K562 (cell line): Measurements from ENCODE around the gene PPP1R10. TPM values are rescaled to one million over a fixed set of nuclear protein-coding genes. Genes with fewer than 3 reads are reported as not detected.

Experiments used
- ARID1B ChIP-seq: fragments of 450-650 bp; IDR thresholded peaks from 2 replicates; pipeline ENCODE4 v1.6.1; 2016; ENCODE audit warnings: antibody characterized with exemption, mild to moderate bottlenecking, inconsistent platforms
- DMBX1 ChIP-seq: fragments of 250-450 bp; sonication (Bioruptor Pico); IDR thresholded peaks from 2 replicates; pipeline ENCODE4 v1.8.0; 2022; ENCODE audit warnings: inconsistent platforms, mild to moderate bottlenecking, moderate library complexity, borderline replicate concordance
- ETV5 ChIP-seq: sonication (generic); formaldehyde crosslinking; IDR thresholded peaks from 2 replicates; pipeline ENCODE4 v1.4.0; 2020; ENCODE audit warnings: low read depth, mild to moderate bottlenecking, missing genetic modification reagents
- HLTF ChIP-seq: fragments of 450-650 bp; IDR thresholded peaks from 2 replicates; pipeline ENCODE4 v1.6.1; 2016
- SMAD3 ChIP-seq: fragments of 450-650 bp; formaldehyde crosslinking; conservative IDR thresholded peaks from 2 replicates; pipeline ENCODE4 v1.4.0; 2020; ENCODE audit warnings: mild to moderate bottlenecking
- U2AF1 ChIP-seq: fragments of 200-400 bp; formaldehyde crosslinking; optimal IDR thresholded peaks from 2 replicates; pipeline ENCODE3; 2017; ENCODE audit warnings: mild to moderate bottlenecking, low read depth, low read length, moderate library complexity
- polyA plus RNA-seq, 8 experiments: library from polyadenylated mRNA; depleted of rRNA in 4 of 8; stranded (reverse) in 5 of 8; unstranded in 3 of 8; fragments of >200 nt; fragmentation: Nextera tagmentation in 2 of 8; fragmentation: Illumina TruSeq in 1 of 8; extraction: Ambion mirVana in 2 of 8; extraction: Trizol in 1 of 8; gene quantifications; 2 replicates each; pipeline versions ENCODE4 v1.2.1 to v1.2.3, GENCODE V29; 2011 to 2014; ENCODE audit warnings: inconsistent platforms in 1 of 8, missing spikeins in 1 of 8
- total RNA-seq, 7 experiments: library from RNA; depleted of rRNA in 6 of 7; stranded (reverse); fragments of >200 nt in 6 of 7; fragmentation: Illumina TruSeq in 2 of 7; extraction: Trizol in 2 of 7; gene quantifications; 2 replicates each; pipeline versions ENCODE4 v1.2.1 to v1.2.3, GENCODE V29; 2011 to 2021; ENCODE audit warnings: low replicate concordance in 1 of 7
- TF ChIP-seq, protein P1 (sequence below): fragments of 450-650 bp; IDR thresholded peaks from 2 replicates; pipeline ENCODE4 v1.7.1; 2018; ENCODE audit warnings: mild to moderate bottlenecking, low read depth; ENCODE audit not compliant: partially characterized antibody
- TF ChIP-seq, protein P2 (sequence below): fragments of 250-450 bp; sonication (Bioruptor Pico); IDR thresholded peaks from 2 replicates; pipeline ENCODE4 v1.5.0; 2020; ENCODE audit warnings: mild to moderate bottlenecking, borderline replicate concordance

PPP1R10 gene
- total and polyA plus RNA-seq, 9 of the 15 experiments (the other 6 are each of a cell fraction or from before 2014, with no cell fraction given), result 14.1 to 65.5 (median 32.6) TPM

DNA sequence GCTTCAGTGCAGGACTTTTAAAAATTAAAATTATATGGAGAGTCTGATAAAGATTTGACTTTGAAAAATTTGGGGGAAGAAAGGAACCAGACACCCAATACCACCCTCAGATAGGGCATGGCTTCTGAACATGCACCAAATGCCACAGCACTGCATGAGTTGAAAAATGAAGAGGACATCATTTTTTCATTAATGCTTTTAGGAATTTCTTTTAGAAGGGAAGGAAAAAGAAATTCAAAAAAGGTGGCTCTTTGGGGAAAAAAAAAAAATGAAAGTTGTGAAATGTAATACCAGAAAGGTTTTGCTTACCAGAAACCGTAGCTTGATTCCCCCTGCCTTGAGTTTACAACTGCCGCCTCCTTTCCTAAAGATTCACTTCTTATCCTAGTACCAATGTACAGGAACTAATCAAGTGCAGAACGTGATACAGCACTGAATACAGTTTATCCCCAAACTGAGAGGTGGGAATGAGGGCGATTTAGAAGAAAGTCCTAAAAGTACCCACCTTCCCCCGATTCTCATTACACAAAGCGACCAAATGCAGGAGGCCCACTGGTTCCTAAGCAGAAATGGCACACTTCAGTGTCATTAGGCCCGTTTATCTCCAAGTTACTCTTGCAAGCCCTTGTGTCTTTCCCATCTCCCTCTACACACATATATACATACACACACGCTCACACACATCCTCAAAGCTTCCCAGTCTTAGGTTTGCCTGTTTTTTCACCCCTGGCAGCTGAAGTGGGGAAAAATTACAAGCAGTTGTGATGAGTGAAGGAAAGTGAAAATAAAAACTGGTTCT, 2.8 kb downstream of the PPP1R10 start (continued):
- TF ChIP-seq, protein P1, sequence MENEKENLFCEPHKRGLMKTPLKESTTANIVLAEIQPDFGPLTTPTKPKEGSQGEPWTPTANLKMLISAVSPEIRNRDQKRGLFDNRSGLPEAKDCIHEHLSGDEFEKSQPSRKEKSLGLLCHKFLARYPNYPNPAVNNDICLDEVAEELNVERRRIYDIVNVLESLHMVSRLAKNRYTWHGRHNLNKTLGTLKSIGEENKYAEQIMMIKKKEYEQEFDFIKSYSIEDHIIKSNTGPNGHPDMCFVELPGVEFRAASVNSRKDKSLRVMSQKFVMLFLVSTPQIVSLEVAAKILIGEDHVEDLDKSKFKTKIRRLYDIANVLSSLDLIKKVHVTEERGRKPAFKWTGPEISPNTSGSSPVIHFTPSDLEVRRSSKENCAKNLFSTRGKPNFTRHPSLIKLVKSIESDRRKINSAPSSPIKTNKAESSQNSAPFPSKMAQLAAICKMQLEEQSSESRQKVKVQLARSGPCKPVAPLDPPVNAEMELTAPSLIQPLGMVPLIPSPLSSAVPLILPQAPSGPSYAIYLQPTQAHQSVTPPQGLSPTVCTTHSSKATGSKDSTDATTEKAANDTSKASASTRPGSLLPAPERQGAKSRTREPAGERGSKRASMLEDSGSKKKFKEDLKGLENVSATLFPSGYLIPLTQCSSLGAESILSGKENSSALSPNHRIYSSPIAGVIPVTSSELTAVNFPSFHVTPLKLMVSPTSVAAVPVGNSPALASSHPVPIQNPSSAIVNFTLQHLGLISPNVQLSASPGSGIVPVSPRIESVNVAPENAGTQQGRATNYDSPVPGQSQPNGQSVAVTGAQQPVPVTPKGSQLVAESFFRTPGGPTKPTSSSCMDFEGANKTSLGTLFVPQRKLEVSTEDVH, result peak; percentile 68
- TF ChIP-seq ETV5 (CRISPR knock-in tag) (0 out of 2 replicates have a peak, but pooled peaks have one; percentile 55), HLTF (0 out of 2 replicates have a peak, but pooled peaks have one; percentile 62), U2AF1 (peak; percentile 26), ARID1B (no peak), SMAD3 (CRISPR knock-in tag) (peak; percentile 85), DMBX1 (CRISPR knock-in tag) (0 out of 2 replicates have a peak, but pooled peaks have one; percentile 1)
- TF ChIP-seq, protein P2, sequence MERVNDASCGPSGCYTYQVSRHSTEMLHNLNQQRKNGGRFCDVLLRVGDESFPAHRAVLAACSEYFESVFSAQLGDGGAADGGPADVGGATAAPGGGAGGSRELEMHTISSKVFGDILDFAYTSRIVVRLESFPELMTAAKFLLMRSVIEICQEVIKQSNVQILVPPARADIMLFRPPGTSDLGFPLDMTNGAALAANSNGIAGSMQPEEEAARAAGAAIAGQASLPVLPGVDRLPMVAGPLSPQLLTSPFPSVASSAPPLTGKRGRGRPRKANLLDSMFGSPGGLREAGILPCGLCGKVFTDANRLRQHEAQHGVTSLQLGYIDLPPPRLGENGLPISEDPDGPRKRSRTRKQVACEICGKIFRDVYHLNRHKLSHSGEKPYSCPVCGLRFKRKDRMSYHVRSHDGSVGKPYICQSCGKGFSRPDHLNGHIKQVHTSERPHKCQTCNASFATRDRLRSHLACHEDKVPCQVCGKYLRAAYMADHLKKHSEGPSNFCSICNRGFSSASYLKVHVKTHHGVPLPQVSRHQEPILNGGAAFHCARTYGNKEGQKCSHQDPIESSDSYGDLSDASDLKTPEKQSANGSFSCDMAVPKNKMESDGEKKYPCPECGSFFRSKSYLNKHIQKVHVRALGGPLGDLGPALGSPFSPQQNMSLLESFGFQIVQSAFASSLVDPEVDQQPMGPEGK (CRISPR knock-in tag), result peak; percentile 42; the same call in 1 of the 2 replicates
